Testis (tissue), 3 donors: Measurements from ENCODE around the gene POFUT1. TPM values are rescaled to one million over a fixed set of nuclear protein-coding genes. Genes with fewer than 3 reads are reported as not detected.

Experiments
- DNase-seq: peaks from one replicate; pipeline ENCODE4 v3.0.0-alpha.2; 2019
- H3K27ac ChIP-seq, 2 donors: fragments of 200-600 bp; sonication (generic); one replicate each; pipeline ENCODE4 v1.5.1; 2019
- H3K27me3 ChIP-seq: fragments of 200-600 bp; sonication (generic); one replicate; pipeline ENCODE4 v1.5.1; 2019
- H3K36me3 ChIP-seq: fragments of 200-600 bp; sonication (generic); one replicate; pipeline ENCODE4 v1.5.1; 2017; ENCODE audit warnings: low read depth; ENCODE audit errors: missing control alignments
- H3K4me1 ChIP-seq: fragments of 200-600 bp; sonication (generic); one replicate; pipeline ENCODE4 v1.5.1; 2019
- H3K4me3 ChIP-seq, 2 donors: fragments of 200-600 bp; sonication (generic); one replicate each; pipeline ENCODE4 v1.5.1; 2017 to 2019
- H3K9me3 ChIP-seq: fragments of 200-600 bp; sonication (generic); one replicate; pipeline ENCODE4 v1.5.1; 2017
- CTCF ChIP-seq, 3 experiments: fragments of 450-650 bp in 2 of 3; fragments of 200-600 bp in 1 of 3; sonication (generic) in 1 of 3; IDR thresholded peaks; one replicate each; pipeline ENCODE4 v1.5.1; 2016 to 2019; ENCODE audit warnings: antibody characterized with exemption in 3 of 3, mild to moderate bottlenecking in 2 of 3, moderate library complexity in 1 of 3
- POLR2A ChIP-seq: fragments of 450-650 bp; IDR thresholded peaks from one replicate; pipeline ENCODE4 v1.6.1; 2017; ENCODE audit warnings: antibody characterized with exemption, mild to moderate bottlenecking, moderate library complexity
- WGBS, 2 donors: methylation state at CpG; one replicate each; pipeline ENCODE4 v1.1.5; 2018; 5-methylcytosine and 5-hydroxymethylcytosine counted together
- intact Hi-C: fragments of 100-400 bp; cut with DNase I; formaldehyde crosslinking; loops from one replicate; pipeline ENCODE4 v1.15.1; 2023; ENCODE audit warnings: low total_unique reads
- polyA plus RNA-seq: library from polyadenylated mRNA; stranded (reverse); fragments of 350-450 nt; fragmentation: Illumina TruSeq; extraction: RNeasy Lipid Tissue Mini Kit (QIAGEN cat#74804); gene quantifications from one replicate; pipeline ENCODE4 v1.2.3, GENCODE V29; 2014; ENCODE audit warnings: low read depth, low replicate concordance; ENCODE audit not compliant: insufficient read depth
- total RNA-seq, 2 donors: library from RNA; depleted of rRNA; stranded (reverse); fragments of >200 nt; gene quantifications; one replicate each; pipeline ENCODE4 v1.2.3, GENCODE V29; 2016

Gene POFUT1
- total and polyA plus RNA-seq, 3 donors from 2014 or later: 31.0 to 54.2 (median 46.6) TPM

- TF ChIP-seq POLR2A (no peak), CTCF (IDR thresholded peaks at IDR 0.05) (no peak)
- WGBS, 2 donors: 87 to 90% methylated on average over 4 of the region's 4 CpGs
Observed at GRCh38 chr20:32179934-32180333, 27.7 kb upstream of the POFUT1 start.

GRCh38 chr20:32181606-32182005 is 26.1 kb upstream of the POFUT1 start:
- intact Hi-C loops: no loop called here
- no peaks in the 10 kb centered on the region for H3K27me3 ChIP-seq
- no peaks in the 10 kb centered on the region for H3K36me3 ChIP-seq
- no peak overlapping the region for H3K4me3 ChIP-seq
- H3K27ac ChIP-seq: no peak overlapping the region
- H3K4me1 ChIP-seq: no peaks in the 10 kb centered on the region
- TF ChIP-seq CTCF (IDR thresholded peaks at IDR 0.05): no peak
- TF ChIP-seq POLR2A: no peak
- no peak for DNase-seq
- 86 to 98% methylated on average over 2 of the region's 2 CpGs for WGBS, 2 donors
- H3K9me3 ChIP-seq: no peaks in the 10 kb centered on the region

More at GRCh38 chr20:32179934-32180333, 27.7 kb upstream of the POFUT1 start:
- Histone ChIP-seq H3K4me1 (no peaks in the 10 kb centered on the region), H3K4me3 (no peak overlapping the region), H3K27ac (no peak overlapping the region), H3K27me3 (no peaks in the 10 kb centered on the region), H3K36me3 (no peaks in the 10 kb centered on the region), H3K9me3 (no peaks in the 10 kb centered on the region)
- intact Hi-C loops: no loop called here
- DNase-seq: no peak

DNA sequence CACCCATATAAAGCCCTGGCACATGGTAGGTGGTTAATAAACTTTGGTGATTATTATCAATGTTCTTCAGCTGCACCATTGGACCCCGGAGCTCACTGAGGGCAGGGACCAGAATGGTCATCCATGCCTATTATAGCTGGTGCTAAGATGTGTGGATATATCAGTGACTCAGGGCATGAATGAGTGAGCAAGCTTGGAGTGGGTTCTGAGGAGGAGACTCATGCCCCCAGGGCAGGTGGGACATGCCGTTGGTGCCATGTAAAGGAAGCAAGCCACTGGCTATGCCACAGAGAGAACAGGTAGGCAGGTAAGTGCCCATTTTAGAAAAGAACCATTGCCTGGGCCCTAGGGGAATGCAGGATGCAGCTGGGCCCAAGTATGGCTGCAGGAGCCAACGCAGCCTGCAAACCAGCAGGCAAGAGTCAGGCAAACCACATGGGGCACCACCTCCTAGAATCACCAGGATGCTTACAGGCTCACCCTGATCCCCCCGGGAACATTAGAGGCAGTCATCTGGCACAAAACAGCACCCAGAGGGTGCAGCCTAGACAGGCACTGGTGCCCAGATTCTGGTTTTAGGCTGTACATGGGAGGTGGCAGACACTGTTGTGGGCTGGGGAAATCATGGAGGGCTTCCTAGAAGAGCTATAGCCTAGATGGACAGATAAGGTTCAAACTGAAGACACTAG is 23.6 kb upstream of the POFUT1 start:
- H3K4me1 ChIP-seq: peaks cover 7% of the 10 kb centered on the region
- intact Hi-C loops: no loop called here
- H3K27me3 ChIP-seq: no peaks in the 10 kb centered on the region
- DNase-seq: no peak
- TF ChIP-seq CTCF (IDR thresholded peaks at IDR 0.05) (no peak), POLR2A (no peak)
- no peaks in the 10 kb centered on the region for H3K36me3 ChIP-seq
- no peak overlapping the region for H3K27ac ChIP-seq
- no peaks in the 10 kb centered on the region for H3K9me3 ChIP-seq
- H3K4me3 ChIP-seq: no peak overlapping the region
- 89 to 93% methylated on average over 2 to 4 of the region's 4 CpGs for WGBS, 2 donors

- no peak for DNase-seq
- WGBS, 2 donors: 78 to 80% methylated on average over 10 of the region's 10 CpGs
- no peak for TF ChIP-seq CTCF (IDR thresholded peaks at IDR 0.05)
- Histone ChIP-seq H3K27ac (no peak overlapping the region), H3K9me3 (no peaks in the 10 kb centered on the region), H3K27me3 (no peaks in the 10 kb centered on the region), H3K36me3 (no peaks in the 10 kb centered on the region), H3K4me1 (peaks cover 14% of the 10 kb centered on the region), H3K4me3 (no peak overlapping the region)
- intact Hi-C loops: no loop called here
Observed at GRCh38 chr20:32184961-32185603, 22.6 kb upstream of the POFUT1 start.

GRCh38 chr20:32186506-32186905 is 21.2 kb upstream of the POFUT1 start:
- WGBS, 2 donors: 76 to 79% methylated on average over 1 of the region's 1 CpG

More at GRCh38 chr20:32186506-32186905, 21.2 kb upstream of the POFUT1 start:
- no peak overlapping the region for H3K4me3 ChIP-seq
- H3K27ac ChIP-seq: no peak overlapping the region
- H3K27me3 ChIP-seq: no peaks in the 10 kb centered on the region
- no peak for DNase-seq
- intact Hi-C loops: no loop called here
- H3K4me1 ChIP-seq: peaks cover 14% of the 10 kb centered on the region
- H3K9me3 ChIP-seq: no peaks in the 10 kb centered on the region
- no peak for TF ChIP-seq POLR2A
- no peak for TF ChIP-seq CTCF (IDR thresholded peaks at IDR 0.05)
- no peaks in the 10 kb centered on the region for H3K36me3 ChIP-seq
